Suprapubic skin (tissue), 4 donors: ENCODE data around the gene ZSWIM3. TPM values are rescaled to one million over a fixed set of nuclear protein-coding genes. Genes with fewer than 3 reads are reported as not detected.
A peak's percentile ranks its signal among the peaks of the same experiment; 100 is the strongest.

ENCODE experiments used
- DNase-seq, 2 donors: peaks; one replicate each; pipeline ENCODE4 v3.0.0-alpha.2; 2019; ENCODE audit warnings: low spot score in 2 of 2
- H3K27ac ChIP-seq: fragments of 200-600 bp; sonication (generic); one replicate; pipeline ENCODE4 v1.5.1; 2019
- H3K27me3 ChIP-seq: fragments of 200-600 bp; sonication (generic); one replicate; pipeline ENCODE4 v1.5.1; 2019
- H3K36me3 ChIP-seq: fragments of 200-600 bp; sonication (generic); one replicate; pipeline ENCODE4 v1.5.1; 2019
- H3K4me1 ChIP-seq: fragments of 200-600 bp; sonication (generic); one replicate; pipeline ENCODE4 v1.5.1; 2019
- H3K4me3 ChIP-seq: fragments of 200-600 bp; sonication (generic); one replicate; pipeline ENCODE4 v1.5.1; 2019; ENCODE audit warnings: mild to moderate bottlenecking
- H3K9me3 ChIP-seq: fragments of 200-600 bp; sonication (generic); one replicate; pipeline ENCODE4 v1.5.1; 2019
- CTCF ChIP-seq, 2 donors: fragments of 200-600 bp in 1 of 2; fragments of 450-650 bp in 1 of 2; sonication (generic) in 1 of 2; IDR thresholded peaks; one replicate each; pipeline ENCODE4 v1.5.1; 2016 to 2019; ENCODE audit warnings: antibody characterized with exemption in 2 of 2, mild to moderate bottlenecking in 1 of 2, moderate library complexity in 1 of 2
- EP300 ChIP-seq: sonication (generic); formaldehyde crosslinking; IDR thresholded peaks from one replicate; pipeline ENCODE4 v1.6.1; 2017; ENCODE audit warnings: antibody characterized with exemption
- POLR2A ChIP-seq, 2 donors: fragments of 450-650 bp; IDR thresholded peaks; one replicate each; pipeline ENCODE4 v1.6.1; 2017; ENCODE audit warnings: antibody characterized with exemption in 2 of 2, mild to moderate bottlenecking in 2 of 2, moderate library complexity in 2 of 2
- POLR2AphosphoS5 ChIP-seq, 3 donors: sonication (generic); formaldehyde crosslinking; IDR thresholded peaks; one replicate each; pipeline ENCODE4 v1.6.1; 2017; ENCODE audit warnings: antibody characterized with exemption in 3 of 3
- WGBS: methylation state at CpG from one replicate; pipeline ENCODE4 v1.1.5; 2018; 5-methylcytosine and 5-hydroxymethylcytosine counted together
- total RNA-seq, 4 donors: library from RNA; depleted of rRNA; stranded (reverse); fragments of >200 nt; gene quantifications; one replicate each; pipeline ENCODE4 v1.1.0, GENCODE V29; 2016

The ZSWIM3 gene
- 1 to 10 TPM; 2.1 to 4.6 (median 3.6) TPM for total RNA-seq

- no peaks in the 10 kb centered on the region for H3K9me3 ChIP-seq
- 4% methylated on average over 5 of the region's 36 CpGs for WGBS
- peak within 1 kb of the TSS; percentile 70 for H3K27ac ChIP-seq
- H3K27me3 ChIP-seq: no peaks in the 10 kb centered on the region
- peaks cover 8% of the 10 kb centered on the region for H3K36me3 ChIP-seq
- TF ChIP-seq CTCF (IDR thresholded peaks at IDR 0.05) (no peak), POLR2AphosphoS5 (IDR thresholded peaks at IDR 0.05) (peak in 1 of 3 donors; percentile 50), POLR2A (IDR thresholded peaks at IDR 0.05) (peak in 1 of 2 donors; percentile 78), EP300 (no peak)
- peak; percentile 96 to 97 for DNase-seq
- peaks cover 32% of the 10 kb centered on the region for H3K4me1 ChIP-seq
- H3K4me3 ChIP-seq: peak within 1 kb of the TSS; percentile 79
Measured at GRCh38 chr20:45857114-45857881, at the start of gene ZSWIM3, which contains the start of gene ACOT8. Gene ZSWIM3 (plus strand): TSS chr20:45857614. CDS start chr20:45857826, 212 bp downstream. Gene ACOT8 (minus strand): TSS chr20:45857392. CDS start chr20:45857315, 77 bp downstream.

GRCh38 chr20:45810191-45810970 is 47.0 kb upstream of the ZSWIM3 start:
- Histone ChIP-seq H3K4me3 (no peak overlapping the region), H3K27me3 (no peaks in the 10 kb centered on the region), H3K4me1 (peaks cover 14% of the 10 kb centered on the region), H3K9me3 (no peaks in the 10 kb centered on the region), H3K36me3 (peaks cover 60% of the 10 kb centered on the region), H3K27ac (no peak overlapping the region)
- no peak for DNase-seq
- TF ChIP-seq POLR2AphosphoS5 (IDR thresholded peaks at IDR 0.05): no peak
- TF ChIP-seq CTCF (IDR thresholded peaks at IDR 0.05): no peak
- TF ChIP-seq EP300: no peak
- TF ChIP-seq POLR2A (IDR thresholded peaks at IDR 0.05): no peak
- 90% methylated on average over 8 of the region's 8 CpGs for WGBS

- H3K27me3 ChIP-seq: no peaks in the 10 kb centered on the region
- peak; percentile 98 to 99 for DNase-seq
- H3K4me3 ChIP-seq: peak within 1 kb of the TSS; percentile 69
- TF ChIP-seq POLR2AphosphoS5 (IDR thresholded peaks at IDR 0.05) (peak in 1 of 3 donors; percentile 92), EP300 (no peak)
- H3K27ac ChIP-seq: no peak within 1 kb of the TSS
- no peaks in the 10 kb centered on the region for H3K9me3 ChIP-seq
- peaks cover 14% of the 10 kb centered on the region for H3K4me1 ChIP-seq
- peaks cover 41% of the 10 kb centered on the region for H3K36me3 ChIP-seq
- WGBS: 0% methylated on average over 27 of the region's 65 CpGs
Measured at GRCh38 chr20:45812157-45813005, 45.0 kb upstream of the ZSWIM3 start, which contains the start of gene UBE2C. Gene UBE2C (plus strand): TSS chr20:45812644. CDS start chr20:45812696, 52 bp downstream.

- peaks cover 35% of the 10 kb centered on the region for H3K36me3 ChIP-seq
- peak overlapping the region; percentile 69 for H3K4me3 ChIP-seq
- no peak for TF ChIP-seq CTCF (IDR thresholded peaks at IDR 0.05)
- TF ChIP-seq EP300: no peak
- no peak for TF ChIP-seq POLR2AphosphoS5 (IDR thresholded peaks at IDR 0.05)
- TF ChIP-seq POLR2A (IDR thresholded peaks at IDR 0.05): no peak
- no peaks in the 10 kb centered on the region for H3K9me3 ChIP-seq
- H3K27me3 ChIP-seq: no peaks in the 10 kb centered on the region
- no peak for DNase-seq
- 5% methylated on average over 11 of the region's 11 CpGs for WGBS
- H3K4me1 ChIP-seq: peaks cover 14% of the 10 kb centered on the region
- H3K27ac ChIP-seq: no peak overlapping the region
Measured at GRCh38 chr20:45813006-45813340, 44.4 kb upstream of the ZSWIM3 start.

GRCh38 chr20:45813489-45813888 is 43.9 kb upstream of the ZSWIM3 start:
- Histone ChIP-seq H3K36me3 (peaks cover 30% of the 10 kb centered on the region), H3K4me1 (peaks cover 14% of the 10 kb centered on the region), H3K9me3 (no peaks in the 10 kb centered on the region), H3K27ac (no peak overlapping the region), H3K4me3 (peak overlapping the region; percentile 69), H3K27me3 (no peaks in the 10 kb centered on the region)
- no peak for TF ChIP-seq EP300
- no peak for TF ChIP-seq POLR2A (IDR thresholded peaks at IDR 0.05)
- no peak for TF ChIP-seq CTCF (IDR thresholded peaks at IDR 0.05)
- TF ChIP-seq POLR2AphosphoS5 (IDR thresholded peaks at IDR 0.05): no peak
- DNase-seq: no peak
- WGBS: 69% methylated on average over 7 of the region's 7 CpGs
